GM12878 (cell line): ENCODE results near the gene CTIF. TPM values are rescaled to one million over a fixed set of nuclear protein-coding genes. Genes with fewer than 3 reads are reported as not detected.

Experiments used
- ATAC-seq: fragments of 200-7000 bp; cut with Tn5 transposase; 3 replicates; pipeline ENCODE4 v1.9.1; 2020; ENCODE audit warnings: mild to moderate bottlenecking, moderate library complexity
- BruUV-seq: library from RNA; stranded (reverse); fragments of 400-500 nt; replicated peaks from 2 replicates; lab custom pipeline; 2021; lab: Mats Ljungman, UMichigan
- CTCF ChIA-PET: fragments of 300-600 bp; sonication (Branson Sonifier 250); formaldehyde crosslinking; extraction: SDS; loops from one replicate; lab custom pipeline; 2021; ENCODE audit warnings: inconsistent platforms; lab: Yijun Ruan, JAX
- POLR2A ChIA-PET: fragments of 350-600 bp; formaldehyde crosslinking; extraction: SDS; loops from one replicate; lab custom pipeline; 2021; ENCODE audit warnings: inconsistent platforms; lab: Charles Lee
- RAD21 ChIA-PET: fragments of 300-600 bp; sonication (Branson Sonifier 250); formaldehyde crosslinking; loops from one replicate; lab custom pipeline; 2023; ENCODE audit warnings: antibody characterized with exemption; ENCODE audit not compliant: unreplicated experiment; lab: Charles Lee
- SMC1A ChIA-PET: fragments of 300-600 bp; sonication (Branson Sonifier 250); formaldehyde crosslinking; loops from one replicate; lab custom pipeline; 2023; ENCODE audit not compliant: unreplicated experiment, uncharacterized antibody; lab: Charles Lee
- DNase-seq: peaks from one replicate; pipeline ENCODE4 v3.0.0-alpha.2; 2011; ENCODE audit warnings: low read depth, low spot score
- FAIRE-seq: peaks from 3 replicates; lab custom pipeline; 2011; peaks lifted over from hg19 to GRCh38; lab: Jason Lieb, UNC
- H2AFZ ChIP-seq: 2 replicates; pipeline ENCODE4 v1.6.0; 2011; ENCODE audit warnings: low read depth, low read length, control low read depth; ENCODE audit not compliant: control insufficient read depth
- H3K27ac ChIP-seq: 2 replicates; pipeline ENCODE4 v1.5.1; 2011; ENCODE audit warnings: control low read depth; ENCODE audit not compliant: control insufficient read depth, insufficient read depth
- H3K27me3 ChIP-seq, 2 experiments: replicated peaks in 1 of 2; 2 replicates each; pipeline versions ENCODE4 v1.6.0 to v1.6.1; 2011; ENCODE audit warnings: low read length in 1 of 2; ENCODE audit not compliant: control insufficient read depth in 2 of 2, insufficient read depth in 2 of 2
- H3K36me3 ChIP-seq, 2 experiments: 2 replicates each; pipeline ENCODE4 v1.5.1; 2011; ENCODE audit warnings: low read length in 1 of 2; ENCODE audit not compliant: control insufficient read depth in 2 of 2, insufficient read depth in 2 of 2
- H3K4me1 ChIP-seq: 2 replicates; pipeline ENCODE4 v1.6.1; 2011; ENCODE audit warnings: mild to moderate bottlenecking, low read length, moderate library complexity, mixed read lengths; ENCODE audit not compliant: control insufficient read depth, insufficient read depth
- H3K4me2 ChIP-seq: 2 replicates; pipeline ENCODE4 v1.6.0; 2011; ENCODE audit warnings: control low read depth; ENCODE audit not compliant: control insufficient read depth, insufficient read depth
- H3K4me3 ChIP-seq: fragments of 200-600 bp; sonication (generic); 2 replicates; pipeline ENCODE4 v1.5.1; 2016
- H3K79me2 ChIP-seq: 2 replicates; pipeline ENCODE4 v1.6.0; 2011; ENCODE audit warnings: low read length; ENCODE audit not compliant: control insufficient read depth, insufficient read depth
- H3K9ac ChIP-seq: 2 replicates; pipeline ENCODE4 v1.8.0; 2011; ENCODE audit warnings: low read length, control low read depth, mixed read lengths; ENCODE audit not compliant: control insufficient read depth, insufficient read depth
- H3K9me3 ChIP-seq: replicated peaks from 3 replicates; pipeline ENCODE4 v1.5.1; 2011; ENCODE audit warnings: mild to moderate bottlenecking, low read length; ENCODE audit not compliant: control insufficient read depth, insufficient read depth
- H4K20me1 ChIP-seq: 2 replicates; pipeline ENCODE4 v1.6.0; 2011; ENCODE audit not compliant: control insufficient read depth, insufficient read depth
- GABPA ChIP-seq: IDR thresholded peaks from 2 replicates; pipeline ENCODE4 v1.6.1; 2014; ENCODE audit warnings: antibody characterized with exemption, low read depth, mild to moderate bottlenecking, inconsistent platforms
- ZNF217 ChIP-seq: fragments of 450-650 bp; IDR thresholded peaks from 2 replicates; pipeline ENCODE4 v1.6.1; 2017; ENCODE audit warnings: antibody characterized with exemption, mild to moderate bottlenecking
- WGBS: methylation state at CpG from one replicate; pipeline ENCODE4 v1.1.6; 2016; ENCODE audit warnings: low lambda C conversion rate; ENCODE audit not compliant: insufficient replicate concordance, insufficient coverage; ENCODE audit errors: missing lambda C conversion rate; 5-methylcytosine and 5-hydroxymethylcytosine counted together
- in situ Hi-C: fragments of 300-500 bp; cut with MboI; formaldehyde crosslinking; loops from 9 replicates; pipeline ENCODE4 v1.14.3; 2018; ENCODE audit warnings: mixed read lengths
- intact Hi-C: fragments of 100-400 bp; cut with micrococcal nuclease; formaldehyde crosslinking; loops from one replicate; pipeline ENCODE4 v1.14.2; 2022; ENCODE audit not compliant: unreplicated experiment
- polyA plus RNA-seq, 11 experiments: library from polyadenylated mRNA; depleted of rRNA in 4 of 11; unstranded in 6 of 11; stranded (reverse) in 5 of 11; fragments of >200 nt; fragmentation: Nextera tagmentation in 4 of 11; fragmentation: Illumina TruSeq in 1 of 11; extraction: Ambion mirVana in 4 of 11; extraction: Trizol in 1 of 11; gene quantifications; 1 replicate in 1 of 11; 2 replicates in 10 of 11; pipeline versions ENCODE4 v1.2.1 to v1.2.3, GENCODE V29; 2011 to 2016; ENCODE audit warnings: inconsistent platforms in 2 of 11, missing spikeins in 2 of 11, low read depth in 1 of 11
- total RNA-seq, 4 experiments: library from RNA; depleted of rRNA in 3 of 4; stranded (reverse); fragments of >200 nt in 3 of 4; fragmentation: Illumina TruSeq in 1 of 4; extraction: Trizol in 1 of 4; gene quantifications; 2 replicates each; pipeline versions ENCODE4 v1.2.1 to v1.2.3, GENCODE V29; 2013 to 2021

CTIF gene
- total and polyA plus RNA-seq, 10 of the 15 experiments (the other 5 are each of a cell fraction or from before 2014, with no cell fraction given), result 0.06 to 11.6 (median 2.5) TPM

DNA sequence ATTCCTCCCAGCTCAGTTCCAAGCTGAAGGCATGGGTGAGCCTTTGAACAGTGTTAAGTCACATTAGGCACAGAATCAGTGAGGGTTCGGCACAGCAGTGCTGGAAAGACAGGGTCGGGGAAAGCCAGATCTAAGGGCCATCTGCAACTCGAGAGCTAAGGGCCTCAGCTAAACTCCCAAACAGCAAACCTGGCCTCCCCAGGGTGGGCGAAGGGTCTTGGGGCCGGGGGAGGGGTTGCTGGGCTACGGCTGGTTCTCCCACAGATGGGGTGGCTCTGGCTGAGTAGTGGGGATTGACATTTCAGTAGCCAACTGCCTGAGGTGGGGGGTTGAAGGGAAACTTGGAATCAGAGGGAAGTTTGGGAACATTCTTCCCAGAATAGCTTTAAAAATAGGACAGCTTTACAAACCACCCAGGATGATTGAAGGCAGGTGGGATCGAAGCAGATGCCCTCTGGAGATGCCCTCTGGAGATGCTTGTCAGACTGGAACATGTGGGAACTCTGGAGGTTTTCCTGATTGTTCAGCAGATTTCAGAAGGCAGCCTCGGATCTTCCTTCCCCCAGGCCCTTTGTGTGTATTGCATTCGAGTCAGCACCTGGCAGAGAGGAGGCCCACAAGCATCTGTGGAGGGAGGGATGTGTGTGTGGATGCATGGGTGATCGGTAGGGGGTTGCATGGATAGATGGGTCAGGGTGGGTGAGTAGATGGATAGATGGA, 255.6 kb downstream of the CTIF start (continued):
- no peak for TF ChIP-seq ZNF217

DNA sequence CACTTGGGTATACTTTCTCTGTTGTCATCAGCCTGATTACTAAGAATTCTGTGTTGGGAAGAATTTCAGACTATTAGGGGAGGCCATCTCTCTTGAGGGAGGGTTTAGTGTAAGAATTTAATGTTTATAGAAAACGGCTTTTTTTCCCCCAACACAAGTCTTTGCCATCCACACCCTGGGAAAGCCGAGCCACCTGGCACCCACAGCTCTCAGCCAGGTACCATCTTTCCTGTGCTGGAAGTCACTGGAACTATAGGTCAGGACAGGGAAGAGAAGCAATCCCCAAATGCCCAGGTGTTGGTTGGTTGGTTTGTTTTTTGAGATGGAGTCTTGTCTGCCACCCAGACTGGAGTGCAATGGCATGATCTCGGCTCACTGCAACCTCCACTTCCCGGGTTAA, 256.9 kb downstream of the CTIF start:
- BruUV-seq, result no TSS peak
- in situ Hi-C loops, result no loop called here
- DNase-seq (no peak), ATAC-seq (no peak), FAIRE-seq (no peak)
- H3K4me3 ChIP-seq, result no peak overlapping the region
- H3K4me1 ChIP-seq, result peaks cover 32% of the 10 kb centered on the region
- H4K20me1 ChIP-seq, result no peaks in the 10 kb centered on the region
- no peak overlapping the region for H3K27ac ChIP-seq
- H2AFZ ChIP-seq, result no peak overlapping the region
- no peaks in the 10 kb centered on the region for H3K36me3 ChIP-seq
- no peak overlapping the region for H3K4me2 ChIP-seq
- no peaks in the 10 kb centered on the region for H3K79me2 ChIP-seq
- CTCF ChIA-PET, result interaction anchor here (2.2 to 2.9 kb wide), 2 partner anchors 10 to 18 kb away, joined by 9 to 10 read pairs; no protein-coding TSS in a partner anchor
- H3K9me3 ChIP-seq, result no peaks in the 10 kb centered on the region
- SMC1A ChIA-PET, result interaction anchor here (1.3 to 4.1 kb wide), 6 partner anchors 9 to 134 kb away, joined by 3 to 27 read pairs (median 6); no protein-coding TSS in a partner anchor
- 79% methylated on average over 4 of the region's 4 CpGs for WGBS
- no peak overlapping the region for H3K9ac ChIP-seq
- intact Hi-C loops, result no loop called here
- no peak for TF ChIP-seq GABPA
- RAD21 ChIA-PET, result interaction anchor here (1.3 to 2.2 kb wide), 3 partner anchors 10 to 18 kb away, joined by 3 to 11 read pairs (median 5); no protein-coding TSS in a partner anchor
- H3K27me3 ChIP-seq, result no peaks in the 10 kb centered on the region
- POLR2A ChIA-PET, result interaction anchor here (1.0 kb wide), 1 partner anchor 16 kb away, joined by 3 read pairs; no protein-coding TSS in a partner anchor
